Neural crest cell (in vitro differentiated cells): ENCODE results near the gene MYCN. TPM values are rescaled to one million over a fixed set of nuclear protein-coding genes. Genes with fewer than 3 reads are reported as not detected.

Source experiments
- DNase-seq: peaks from one replicate; pipeline ENCODE4 v3.0.0; 2021; ENCODE audit warnings: low read depth, mixed read lengths, low spot score
- H3K27ac Mint-ChIP-seq: one replicate; pipeline ENCODE4 v1.8.0; 2021; ENCODE audit warnings: mild to moderate bottlenecking, mixed read lengths; ENCODE audit not compliant: unreplicated experiment
- H3K27me3 Mint-ChIP-seq: 2 replicates; pipeline ENCODE4 v1.8.0; 2021; ENCODE audit warnings: low read depth, mild to moderate bottlenecking, mixed read lengths
- H3K36me3 Mint-ChIP-seq: 2 replicates; pipeline ENCODE4 v1.8.0; 2021; ENCODE audit warnings: low read depth, mild to moderate bottlenecking, mixed read lengths
- H3K4me1 Mint-ChIP-seq: 2 replicates; pipeline ENCODE4 v1.8.0; 2021; ENCODE audit warnings: mixed read lengths
- H3K4me3 Mint-ChIP-seq: one replicate; pipeline ENCODE4 v1.8.0; 2021; ENCODE audit warnings: mild to moderate bottlenecking, mixed read lengths
- H3K9me3 Mint-ChIP-seq: 2 replicates; pipeline ENCODE4 v1.8.0; 2021; ENCODE audit warnings: mixed read lengths
- CTCF ChIP-seq: fragments of 200-600 bp; sonication (generic); conservative IDR thresholded peaks from 2 replicates; pipeline ENCODE4 v1.5.0; 2021; ENCODE audit warnings: antibody characterized with exemption, mild to moderate bottlenecking
- total RNA-seq: library from RNA; stranded (reverse); gene quantifications from 2 replicates; pipeline ENCODE4 v1.2.1, GENCODE V29; 2021

The MYCN gene
- total RNA-seq, 1 donor from 2014 or later: 144 TPM

GRCh38 chr2:15952451-15953146 is 12.2 kb downstream of the MYCN start:
- Mint-ChIP-seq H3K36me3 (peaks cover 12% of the 10 kb centered on the region), H3K4me1 (peaks cover 47% of the 10 kb centered on the region), H3K27ac (no peak overlapping the region), H3K4me3 (peak overlapping the region; percentile 8), H3K27me3 (no peaks in the 10 kb centered on the region), H3K9me3 (no peaks in the 10 kb centered on the region)
- TF ChIP-seq CTCF: no peak
- no peak for DNase-seq

DNA sequence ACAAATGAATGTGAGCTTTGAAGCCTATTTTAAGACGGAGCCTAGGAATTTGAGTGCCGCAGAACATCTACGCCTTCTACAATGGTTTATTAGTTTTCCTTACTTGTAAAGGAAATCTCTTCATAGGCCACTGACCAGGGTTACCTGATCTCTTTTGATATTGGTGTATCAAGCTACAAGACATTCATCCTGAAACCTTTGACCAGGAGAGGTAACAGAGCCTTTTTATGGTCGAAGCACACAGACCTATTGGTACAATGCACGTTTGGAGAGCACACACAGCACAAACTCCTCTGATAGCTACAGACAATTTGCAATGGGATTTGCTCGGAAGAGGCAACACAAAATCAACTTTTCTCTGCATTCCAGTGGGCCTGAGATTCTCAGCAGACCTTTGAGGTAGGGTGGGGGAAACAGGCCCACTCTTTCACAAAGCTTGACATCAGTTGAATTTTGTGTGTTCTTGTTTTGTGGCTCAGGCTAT is 12.8 kb downstream of the MYCN start:
- H3K4me1 Mint-ChIP-seq: peaks cover 48% of the 10 kb centered on the region
- no peaks in the 10 kb centered on the region for H3K27me3 Mint-ChIP-seq
- H3K36me3 Mint-ChIP-seq: peaks cover 9% of the 10 kb centered on the region
- H3K4me3 Mint-ChIP-seq: no peak overlapping the region
- DNase-seq: no peak
- H3K27ac Mint-ChIP-seq: no peak overlapping the region
- no peaks in the 10 kb centered on the region for H3K9me3 Mint-ChIP-seq
- TF ChIP-seq CTCF: no peak

DNA sequence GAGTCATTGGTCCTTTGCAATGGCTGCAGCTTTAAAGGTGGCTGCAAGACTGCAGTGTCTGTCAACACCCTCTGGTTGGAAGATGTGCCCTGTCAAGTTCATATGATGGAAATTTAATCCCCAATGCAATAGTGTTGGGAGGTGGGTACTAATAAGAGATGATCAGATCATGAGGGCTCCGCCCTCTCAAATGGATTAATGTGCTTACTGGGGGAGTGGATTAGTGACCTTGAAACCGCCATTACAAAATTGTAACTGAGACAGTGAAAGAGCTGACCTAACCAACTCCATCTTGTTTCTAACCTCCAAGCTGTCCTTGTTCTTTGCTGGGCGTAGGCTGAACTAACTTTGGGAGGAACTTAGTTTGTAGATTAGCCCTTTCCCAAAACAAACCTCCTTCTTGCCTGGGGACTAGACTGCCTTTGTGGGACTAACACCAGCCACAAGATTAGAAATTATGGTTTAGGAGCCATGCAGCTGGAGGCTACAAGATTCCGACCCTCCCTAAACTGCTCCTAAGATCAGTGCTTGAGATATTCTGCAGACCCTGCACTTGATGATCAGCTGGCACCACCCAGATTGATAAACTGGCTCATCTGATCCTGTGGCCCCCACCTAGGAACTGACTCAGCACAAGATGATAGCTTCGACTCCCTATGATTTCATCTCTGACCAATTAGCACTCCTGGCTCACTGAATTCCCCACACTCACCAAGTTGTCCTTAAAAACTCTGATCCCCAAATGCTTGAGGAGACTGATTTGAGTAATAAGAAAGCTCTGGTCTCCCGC is 13.7 kb downstream of the MYCN start:
- Mint-ChIP-seq H3K4me3 (no peak overlapping the region), H3K36me3 (peaks cover 4% of the 10 kb centered on the region), H3K4me1 (peaks cover 48% of the 10 kb centered on the region), H3K27me3 (no peaks in the 10 kb centered on the region), H3K9me3 (no peaks in the 10 kb centered on the region), H3K27ac (no peak overlapping the region)
- no peak for DNase-seq
- no peak for TF ChIP-seq CTCF

DNA sequence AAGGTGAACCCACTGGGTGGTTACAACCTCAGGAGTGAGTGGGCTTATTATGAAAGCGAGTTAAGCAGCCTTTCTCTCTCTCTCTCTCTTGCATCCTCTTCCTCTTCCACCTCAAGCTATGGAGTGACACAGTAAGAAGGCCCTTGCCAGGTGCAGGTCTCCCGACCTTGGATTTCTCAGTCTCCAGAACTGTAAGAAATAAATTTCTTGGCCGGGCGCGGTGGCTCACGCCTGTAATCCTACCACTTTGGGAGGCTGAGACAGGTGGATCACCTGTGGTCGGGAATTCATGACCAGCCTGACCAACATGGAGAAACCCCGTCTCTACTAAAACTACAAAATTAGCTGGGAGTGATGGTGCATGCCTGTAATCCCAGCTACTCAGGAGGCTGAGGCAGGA is 14.4 kb downstream of the MYCN start:
- no peak for TF ChIP-seq CTCF
- Mint-ChIP-seq H3K4me1 (peaks cover 41% of the 10 kb centered on the region), H3K9me3 (no peaks in the 10 kb centered on the region), H3K27me3 (no peaks in the 10 kb centered on the region), H3K4me3 (no peak overlapping the region), H3K27ac (no peak overlapping the region), H3K36me3 (no peaks in the 10 kb centered on the region)
- no peak for DNase-seq

GRCh38 chr2:15955232-15955988 is 15.1 kb downstream of the MYCN start:
- DNase-seq: no peak
- peaks cover 42% of the 10 kb centered on the region for H3K4me1 Mint-ChIP-seq
- no peaks in the 10 kb centered on the region for H3K36me3 Mint-ChIP-seq
- H3K9me3 Mint-ChIP-seq: no peaks in the 10 kb centered on the region
- H3K27ac Mint-ChIP-seq: peak overlapping the region; percentile 86
- H3K27me3 Mint-ChIP-seq: no peaks in the 10 kb centered on the region
- no peak overlapping the region for H3K4me3 Mint-ChIP-seq
- TF ChIP-seq CTCF: no peak
